Activated naive CD4-positive, alpha-beta T cell treated with Interleukin-2 at 50 U/mL for 16 hours (primary cell): Measurements from ENCODE around the gene TNIP1.

ENCODE experiments used
- DNase-seq: peaks from one replicate; pipeline ENCODE4 v3.0.0-alpha.2; 2020

Gene TNIP1

GRCh38 chr5:150992705-150993104, 88.1 kb downstream of the TNIP1 start:
- no peak for DNase-seq

GRCh38 chr5:150989695-150990094, 91.1 kb downstream of the TNIP1 start:
- DNase-seq, result no peak

- no peak for DNase-seq
These were observed 93.1 kb downstream of the TNIP1 start for GRCh38 chr5:150987746-150988145.
